CD4-positive, alpha-beta T cell treated with Interleukin-1 beta for 1 hour (primary cell): Measurements from ENCODE around the gene SYNJ1.
"Not testable (repeated sequence)": the region's sequence is repeated elsewhere in the genome, so short reads cannot be mapped to it uniquely, and the experiment has no call there.

Experiments
- DNase-seq, 2 donors: peaks; one replicate each; pipeline ENCODE4 v3.0.0-alpha.2; 2020 to 2022

SYNJ1 gene

DNA sequence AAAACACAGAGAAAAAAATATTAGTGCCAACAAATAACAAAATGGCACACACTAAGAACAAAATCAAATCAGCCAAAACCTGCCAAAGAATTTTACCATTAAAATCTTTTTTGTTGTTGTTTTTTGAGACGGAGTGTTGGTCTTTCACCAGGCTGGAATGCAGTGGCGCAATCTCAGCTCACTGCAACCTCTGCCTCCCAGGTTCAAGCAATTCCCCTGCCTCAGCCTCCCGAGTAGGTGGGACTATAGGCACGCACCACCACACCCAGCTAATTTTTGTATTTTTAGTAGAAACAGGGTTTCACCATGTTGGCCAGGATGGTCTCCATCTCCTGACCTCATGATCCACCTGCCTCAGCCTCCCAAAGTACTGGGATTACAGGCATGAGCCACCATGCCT is 8.3 kb upstream of the SYNJ1 start:
- not testable (repeated sequence) for DNase-seq

DNA sequence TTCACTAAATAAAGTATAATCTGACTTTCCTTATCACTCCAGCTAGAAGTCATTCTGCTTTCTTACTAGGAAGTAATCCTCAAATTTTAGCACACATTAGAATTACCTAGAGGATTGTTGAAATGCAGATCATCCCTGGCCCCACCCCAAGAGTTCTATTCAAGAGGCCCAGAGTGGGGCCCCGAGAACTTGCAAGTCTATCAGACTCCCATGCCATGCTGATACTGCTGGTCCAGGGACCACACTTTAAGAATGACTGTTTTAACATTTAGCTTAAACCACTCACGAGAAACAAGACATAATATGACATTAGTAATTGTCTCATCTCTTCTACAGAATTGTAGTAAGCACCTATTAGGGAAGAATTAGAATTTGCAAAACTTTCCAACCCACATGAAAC is 7.7 kb upstream of the SYNJ1 start:
- no peak for DNase-seq

GRCh38 chr21:32733990-32734613 is 6.3 kb upstream of the SYNJ1 start:
- DNase-seq, result no peak

- DNase-seq, result no peak
Measured at GRCh38 chr21:32733356-32733755, 5.5 kb upstream of the SYNJ1 start.

- DNase-seq, result no peak
Measured at GRCh38 chr21:32732544-32732943, 4.7 kb upstream of the SYNJ1 start.

DNA sequence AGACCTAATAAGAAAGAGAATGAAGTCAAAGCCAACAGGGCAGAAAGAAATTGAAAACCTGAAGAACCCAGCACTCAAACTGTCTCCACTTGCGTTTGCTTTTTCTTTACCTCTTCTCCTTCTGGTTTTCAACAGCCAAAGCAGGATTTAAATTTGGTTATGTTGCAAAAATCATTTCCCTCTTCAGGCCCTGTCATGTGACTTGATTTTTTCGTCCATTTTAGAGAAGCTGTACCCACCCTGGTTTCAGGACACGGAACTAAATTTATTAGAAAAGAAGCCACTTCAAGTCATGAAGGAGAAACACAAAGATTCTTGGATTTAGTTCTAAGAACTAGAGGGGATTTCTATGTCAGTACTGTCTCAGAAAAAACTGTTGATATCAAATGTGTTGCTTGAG is 1.0 kb upstream of the SYNJ1 start:
- DNase-seq, result no peak

DNA sequence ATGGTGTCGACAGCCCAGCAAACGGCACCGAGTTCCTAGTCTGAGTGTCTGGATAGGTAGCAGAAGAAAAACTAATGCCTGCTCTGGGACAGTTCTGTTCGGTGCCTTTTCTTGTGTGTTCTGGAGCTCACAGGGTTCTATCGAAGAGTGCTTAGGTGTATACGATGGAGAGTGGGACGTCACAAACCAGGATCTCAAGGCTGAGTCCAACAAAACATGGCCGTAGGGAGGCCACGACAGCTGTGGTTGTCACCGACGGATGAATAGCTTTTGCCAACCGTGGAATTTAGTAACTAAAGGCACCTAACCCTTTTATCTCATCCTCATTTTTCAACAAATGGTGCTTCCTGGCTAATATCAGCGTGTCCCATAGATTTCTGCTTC is 635 bp upstream of the SYNJ1 start:
- DNase-seq, result no peak

DNA sequence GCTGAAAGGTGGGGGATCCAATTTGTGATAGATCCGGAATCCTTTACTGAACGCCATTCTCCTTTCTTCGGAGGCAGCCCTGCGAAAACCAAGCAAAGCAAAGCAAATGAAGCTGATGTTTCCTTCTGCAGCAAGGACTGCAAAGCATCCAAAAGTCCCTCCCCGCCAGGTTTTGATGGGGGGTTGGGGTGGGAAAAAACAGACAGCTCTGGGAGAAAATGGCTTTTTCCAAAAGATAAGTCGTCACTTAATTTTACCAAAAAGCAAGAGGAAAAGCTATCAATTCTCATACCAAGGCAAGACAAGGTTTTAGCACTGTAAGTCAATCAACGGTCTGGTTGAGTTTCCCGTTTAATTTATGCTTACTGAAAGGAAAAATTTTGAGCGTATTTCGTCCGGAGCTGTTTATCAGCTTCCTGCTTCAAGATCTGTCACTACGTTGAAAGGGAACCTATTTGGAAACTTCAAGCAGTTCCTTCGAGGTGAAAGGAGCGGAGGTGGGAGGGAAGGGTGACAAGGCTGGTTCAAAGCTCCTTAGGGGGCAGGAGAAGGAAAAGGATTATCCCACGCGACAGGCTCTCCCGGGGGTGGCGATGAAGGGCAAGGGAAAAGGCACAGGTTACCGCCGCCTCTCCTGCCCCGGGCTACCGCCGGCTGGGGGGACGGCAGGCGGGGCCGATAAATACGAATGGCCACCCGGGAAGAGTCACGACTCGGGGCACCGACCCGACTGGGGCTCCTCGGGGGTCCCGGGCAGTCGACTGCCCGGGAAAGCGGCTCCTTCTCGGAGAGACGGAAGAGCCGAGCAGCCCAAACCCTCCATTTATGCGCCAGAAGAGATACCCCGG is 750 bp downstream of the SYNJ1 start:
- peak; percentile 11 to 16 for DNase-seq

- DNase-seq, result no peak
Measured at GRCh38 chr21:32719085-32719484, 8.7 kb downstream of the SYNJ1 start.

- no peak for DNase-seq
Measured at GRCh38 chr21:32717851-32718316, 9.9 kb downstream of the SYNJ1 start.

DNA sequence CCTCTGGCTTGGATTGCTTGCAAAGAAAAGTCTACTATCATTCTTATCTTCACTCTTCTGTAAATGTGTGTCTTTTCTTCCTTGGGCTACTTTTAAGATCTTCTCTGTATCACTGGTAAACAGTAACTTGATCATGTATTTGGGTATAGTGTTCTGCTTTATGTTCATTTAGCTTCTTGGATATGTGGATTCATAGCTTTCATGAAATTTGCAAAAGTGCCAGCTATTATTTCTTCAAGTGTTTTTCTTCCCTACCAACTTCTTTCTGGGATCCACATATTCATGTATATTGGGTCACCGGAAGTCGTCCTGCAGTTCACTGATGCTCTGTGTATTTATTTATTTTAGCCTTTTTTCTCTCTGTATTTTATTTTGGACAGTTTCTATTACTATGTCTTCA is 11.3 kb downstream of the SYNJ1 start:
- DNase-seq, result no peak

- DNase-seq, result no peak
Measured at GRCh38 chr21:32713726-32714125, 14.1 kb downstream of the SYNJ1 start.

DNA sequence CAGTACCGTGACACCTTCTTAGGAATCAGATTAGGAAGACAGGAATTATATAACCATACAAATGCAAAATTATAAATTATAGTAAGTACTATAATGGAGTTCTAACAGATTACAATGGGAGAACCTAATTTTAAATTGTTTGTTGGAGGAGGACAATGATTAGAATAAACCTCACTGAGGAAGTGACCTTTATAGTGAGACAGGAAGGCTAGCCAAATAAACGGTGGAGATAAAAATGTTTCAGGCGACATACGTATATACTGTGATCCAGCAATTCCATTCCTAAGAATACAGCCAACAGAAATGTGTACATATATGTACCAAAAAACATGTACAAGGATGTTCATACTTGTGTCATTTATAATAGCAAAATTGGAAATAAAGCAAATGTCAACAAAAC is 15.2 kb downstream of the SYNJ1 start:
- DNase-seq, result no peak

DNA sequence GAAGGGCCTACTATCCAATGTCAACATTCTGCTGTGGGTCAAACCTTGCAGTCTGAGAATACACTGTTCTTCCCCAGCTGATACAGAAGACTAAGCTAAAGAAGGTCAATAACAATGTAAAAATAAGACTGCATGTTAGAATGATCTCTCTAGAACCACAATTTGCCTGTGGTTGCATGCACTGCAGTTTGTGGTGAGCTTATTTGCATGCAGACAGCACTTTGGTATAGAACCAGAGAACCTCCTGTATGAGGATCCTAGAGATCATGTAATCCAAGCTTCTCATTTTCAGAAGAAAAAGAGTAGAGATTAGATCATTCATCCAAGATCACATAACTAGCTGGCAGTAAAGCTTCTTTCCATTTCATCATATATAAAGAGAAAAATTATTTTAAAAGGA is 15.8 kb downstream of the SYNJ1 start:
- DNase-seq, result peak; percentile 16 to 36

DNA sequence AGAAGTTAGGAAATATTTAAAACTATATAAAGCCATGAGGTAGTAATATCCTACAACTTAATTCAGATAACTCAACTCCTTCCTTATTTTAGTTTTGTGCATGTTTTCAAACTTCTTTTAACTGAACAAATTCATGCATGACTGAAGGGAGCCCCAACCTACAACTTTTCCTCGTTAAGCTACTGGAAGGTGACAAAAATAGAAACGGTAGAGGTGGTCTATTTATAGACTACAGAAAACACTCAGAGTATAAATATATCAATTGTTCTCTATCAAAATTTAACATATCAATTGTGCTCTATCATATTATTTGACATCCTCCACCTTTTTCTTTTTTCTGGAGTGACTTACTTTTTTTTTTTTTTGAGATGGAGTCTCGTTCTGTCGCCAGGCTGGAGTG is 16.8 kb downstream of the SYNJ1 start:
- no peak for DNase-seq

DNA sequence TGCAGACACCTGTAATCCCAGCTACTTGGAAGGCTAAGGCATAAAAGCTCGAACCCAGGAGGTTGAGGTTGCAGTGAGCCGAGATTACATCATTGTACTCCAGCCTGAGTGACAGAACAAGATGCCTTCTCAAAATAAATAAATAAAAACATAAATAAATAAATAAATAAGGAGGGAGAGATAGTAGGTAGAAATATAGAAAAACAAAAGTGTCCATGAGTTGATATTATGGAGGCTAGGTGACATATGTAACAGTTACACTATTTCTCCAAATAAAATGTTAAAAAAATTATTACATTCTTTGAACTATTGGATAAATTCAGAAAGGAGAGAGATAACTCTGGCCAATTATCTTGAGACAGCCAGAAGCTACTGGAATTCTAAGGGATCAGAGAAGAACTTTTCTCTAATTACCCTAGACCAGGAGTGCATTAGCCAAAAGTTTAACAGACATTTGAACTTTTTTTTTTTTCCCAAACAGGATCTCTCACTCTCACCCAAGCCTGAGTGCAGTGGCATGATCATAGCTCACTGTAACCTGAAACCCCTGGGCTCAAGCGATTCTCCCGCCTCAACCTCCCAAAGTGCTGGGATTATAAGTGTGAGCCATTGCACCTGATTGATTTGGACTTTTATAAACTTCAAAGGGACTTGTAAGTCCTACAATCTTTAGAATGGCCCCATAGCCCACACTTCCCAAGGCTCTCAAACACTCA is 17.6 kb downstream of the SYNJ1 start:
- DNase-seq, result no peak

DNA sequence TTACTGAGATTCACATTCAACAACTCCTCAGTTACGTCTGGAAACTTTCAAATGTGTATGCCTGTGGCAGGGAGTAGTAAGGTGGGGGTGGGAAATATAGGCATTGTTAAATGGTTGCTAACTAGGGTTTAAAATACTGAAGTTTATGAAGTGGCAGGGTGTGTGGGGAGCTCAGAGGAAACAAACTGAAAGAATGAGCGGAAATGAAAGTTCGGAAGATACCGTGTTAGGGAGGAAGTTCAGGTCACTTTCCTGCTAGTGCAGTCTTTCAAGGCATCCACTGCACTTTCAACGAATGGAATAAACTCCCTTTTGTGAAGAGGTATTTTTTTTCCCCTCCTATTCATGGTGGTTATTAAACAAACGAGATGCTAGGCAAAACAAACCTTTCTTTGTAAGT is 19.7 kb downstream of the SYNJ1 start:
- no peak for DNase-seq

- DNase-seq, result no peak
Measured at GRCh38 chr21:32705901-32706300, 21.9 kb downstream of the SYNJ1 start.

DNA sequence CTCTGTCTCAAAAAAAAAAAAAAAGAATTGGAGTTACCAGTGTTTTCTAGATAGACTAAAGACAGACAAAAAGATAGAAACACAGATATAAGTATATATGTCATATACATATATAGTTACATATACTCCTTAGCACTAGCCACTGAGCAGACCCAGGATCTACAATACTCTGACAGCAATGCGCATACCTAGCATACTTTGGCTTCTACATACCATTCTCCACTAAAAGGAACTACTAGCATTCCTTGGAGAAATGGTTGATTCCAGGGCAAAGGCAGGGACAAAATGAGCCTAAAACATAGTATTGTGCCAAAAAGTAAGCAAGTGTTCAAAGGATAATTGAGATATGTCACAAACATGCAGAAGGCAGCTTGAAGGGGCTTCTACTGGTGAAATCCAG is 22.7 kb downstream of the SYNJ1 start:
- no peak for DNase-seq

- DNase-seq, result no peak
Measured at GRCh38 chr21:32702702-32703101, 25.1 kb downstream of the SYNJ1 start.

- DNase-seq, result no peak
Measured at GRCh38 chr21:32698971-32699693, 28.7 kb downstream of the SYNJ1 start.

- no peak for DNase-seq
Measured at GRCh38 chr21:32698286-32698685, 29.5 kb downstream of the SYNJ1 start.

GRCh38 chr21:32695482-32695881 is 32.3 kb downstream of the SYNJ1 start:
- not testable (repeated sequence) for DNase-seq
